ENCODE results near the gene DMXL1.

DNA sequence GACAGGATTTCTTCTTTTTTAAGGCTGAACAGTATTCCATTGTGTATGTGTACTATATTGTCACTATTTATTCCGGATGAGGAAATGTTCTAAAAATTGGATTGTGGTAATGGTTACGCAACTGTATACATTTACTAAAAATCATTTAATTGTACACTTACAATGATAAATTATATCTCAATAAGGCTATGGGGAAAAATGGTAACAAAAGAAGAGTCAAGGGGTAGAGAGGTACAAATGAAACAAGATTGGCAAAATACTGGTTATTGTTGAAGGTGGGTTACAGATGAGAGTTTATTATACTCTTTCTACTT lies 222.6 kb downstream of the DMXL1 start:
- TF ChIP-seq CTCF (tag by site-specific recombination; IDR thresholded peaks at IDR 0.05) (no peak), ZNF785 (tag by site-specific recombination; IDR thresholded peaks at IDR 0.05) (no peak), OVOL3 (tag by site-specific recombination; IDR thresholded peaks at IDR 0.05) (no peak), SP2 (tag by site-specific recombination; IDR thresholded peaks at IDR 0.05) (no peak), ZNF341 (tag by site-specific recombination; IDR thresholded peaks at IDR 0.05; ENCODE audit: low read depth) (no peak), TCF7L2 (IDR thresholded peaks at IDR 0.05; ENCODE audit: borderline replicate concordance, low read depth, low read length) (no peak), ZNF280D (tag by site-specific recombination; IDR thresholded peaks at IDR 0.05) (no peak), ZFP41 (tag by site-specific recombination; IDR thresholded peaks at IDR 0.05; ENCODE audit: borderline replicate concordance) (no peak), MYNN (tag by site-specific recombination; IDR thresholded peaks at IDR 0.05; ENCODE audit: borderline replicate concordance) (no peak), ZSCAN30 (tag by site-specific recombination; IDR thresholded peaks at IDR 0.05) (no peak)

All from HEK293 (cell line).